GM12873 (cell line): ENCODE measurements around the gene SLC16A14.

ENCODE experiments used
- TF ChIP-seq, protein P1 (sequence below): IDR thresholded peaks from 2 replicates; pipeline ENCODE4 v1.5.1; 2012; ENCODE audit warnings: low read depth, mild to moderate bottlenecking, moderate library complexity, low read length, control low read depth; ENCODE audit not compliant: insufficient read depth; ENCODE audit errors: missing control alignments

Gene SLC16A14

DNA sequence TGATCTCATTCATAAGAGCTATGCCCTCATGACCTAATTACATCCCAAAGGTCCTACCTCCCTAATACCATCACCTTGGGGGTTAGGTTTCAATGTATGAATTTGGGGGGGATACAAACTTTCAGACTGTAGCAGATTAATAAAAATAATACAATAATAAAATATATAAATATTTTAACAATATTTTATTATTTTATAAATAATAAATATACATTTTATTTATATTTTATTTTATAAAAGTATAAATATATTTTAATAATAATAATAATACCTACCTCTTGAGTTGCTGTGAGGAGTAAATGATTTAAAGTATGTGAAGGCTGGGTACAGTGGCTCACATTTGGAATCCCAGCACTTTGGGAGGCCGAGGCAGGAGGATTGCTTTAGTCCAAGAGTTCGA is 8.1 kb upstream of the SLC16A14 start:
- TF ChIP-seq, protein P1, sequence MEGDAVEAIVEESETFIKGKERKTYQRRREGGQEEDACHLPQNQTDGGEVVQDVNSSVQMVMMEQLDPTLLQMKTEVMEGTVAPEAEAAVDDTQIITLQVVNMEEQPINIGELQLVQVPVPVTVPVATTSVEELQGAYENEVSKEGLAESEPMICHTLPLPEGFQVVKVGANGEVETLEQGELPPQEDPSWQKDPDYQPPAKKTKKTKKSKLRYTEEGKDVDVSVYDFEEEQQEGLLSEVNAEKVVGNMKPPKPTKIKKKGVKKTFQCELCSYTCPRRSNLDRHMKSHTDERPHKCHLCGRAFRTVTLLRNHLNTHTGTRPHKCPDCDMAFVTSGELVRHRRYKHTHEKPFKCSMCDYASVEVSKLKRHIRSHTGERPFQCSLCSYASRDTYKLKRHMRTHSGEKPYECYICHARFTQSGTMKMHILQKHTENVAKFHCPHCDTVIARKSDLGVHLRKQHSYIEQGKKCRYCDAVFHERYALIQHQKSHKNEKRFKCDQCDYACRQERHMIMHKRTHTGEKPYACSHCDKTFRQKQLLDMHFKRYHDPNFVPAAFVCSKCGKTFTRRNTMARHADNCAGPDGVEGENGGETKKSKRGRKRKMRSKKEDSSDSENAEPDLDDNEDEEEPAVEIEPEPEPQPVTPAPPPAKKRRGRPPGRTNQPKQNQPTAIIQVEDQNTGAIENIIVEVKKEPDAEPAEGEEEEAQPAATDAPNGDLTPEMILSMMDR, result no peak

DNA sequence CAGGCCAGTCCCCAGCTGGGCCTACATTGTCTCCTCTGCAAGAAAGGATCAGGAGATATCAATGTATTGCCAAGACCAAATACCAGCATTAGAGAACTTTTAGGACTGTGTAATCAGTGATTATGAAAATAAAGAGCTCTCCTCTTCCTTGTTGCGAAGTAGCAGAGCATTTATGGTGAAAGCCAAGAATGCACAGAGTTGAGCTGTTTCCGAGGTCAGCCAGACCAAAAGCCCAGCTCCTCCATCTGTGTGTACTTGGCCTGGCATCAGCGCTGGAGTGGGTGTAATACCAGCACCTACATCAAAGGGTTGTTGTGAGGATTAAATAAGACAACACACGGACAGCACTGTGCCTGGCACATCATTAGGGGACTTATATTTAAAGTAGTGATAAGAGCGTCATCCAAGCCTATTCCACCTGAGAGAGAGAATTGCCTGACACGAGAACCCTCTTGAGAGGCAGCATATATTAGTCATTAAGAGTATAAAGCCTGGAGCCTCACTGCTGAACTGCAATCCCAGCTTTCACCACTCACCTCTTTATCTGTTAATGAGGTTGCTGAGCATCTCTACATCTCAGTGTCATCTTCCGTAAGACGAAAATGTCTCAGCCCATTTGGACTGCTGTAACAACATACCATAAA is 7.4 kb upstream of the SLC16A14 start:
- TF ChIP-seq, protein P1, result peak; percentile 18

DNA sequence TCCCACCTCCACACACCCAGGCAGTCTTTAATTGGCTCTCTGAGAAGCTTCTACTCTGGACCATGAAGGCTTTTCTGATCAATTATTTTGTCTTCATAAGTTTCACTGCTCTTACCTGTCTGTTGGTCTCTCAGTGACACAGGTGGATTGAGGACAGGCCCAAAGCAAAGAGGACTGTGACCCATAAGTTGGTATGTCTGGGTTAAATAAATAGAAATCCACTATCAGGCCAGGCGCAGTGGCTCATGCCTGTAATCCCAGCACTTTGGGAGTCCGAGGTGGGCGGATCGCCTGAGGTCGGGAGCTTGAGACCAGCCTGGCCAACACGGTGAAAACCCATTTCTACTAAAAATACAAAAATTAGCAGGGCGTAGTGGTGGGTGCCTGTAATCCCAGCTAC is 2.7 kb upstream of the SLC16A14 start:
- TF ChIP-seq, protein P1, result no peak

DNA sequence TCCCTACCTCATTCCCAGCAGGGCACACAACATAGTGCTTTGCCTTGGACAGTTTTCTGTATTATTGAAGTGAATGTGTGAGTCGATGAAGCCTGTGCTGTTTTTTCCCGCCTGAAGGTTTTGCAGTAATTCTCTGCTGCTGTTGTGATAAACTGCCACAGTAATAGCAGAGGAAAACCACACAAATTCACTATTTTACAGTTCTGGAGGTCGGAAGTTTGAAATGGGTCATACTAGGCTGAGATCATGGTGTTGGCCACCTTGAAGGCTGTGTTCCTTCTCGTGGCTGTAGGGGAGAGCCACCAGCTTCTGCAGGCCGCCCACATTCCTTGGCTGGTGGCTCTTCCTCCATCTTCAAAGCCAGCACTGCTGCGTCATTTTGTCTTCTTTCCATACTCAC is 678 bp upstream of the SLC16A14 start:
- TF ChIP-seq, protein P1, result no peak

DNA sequence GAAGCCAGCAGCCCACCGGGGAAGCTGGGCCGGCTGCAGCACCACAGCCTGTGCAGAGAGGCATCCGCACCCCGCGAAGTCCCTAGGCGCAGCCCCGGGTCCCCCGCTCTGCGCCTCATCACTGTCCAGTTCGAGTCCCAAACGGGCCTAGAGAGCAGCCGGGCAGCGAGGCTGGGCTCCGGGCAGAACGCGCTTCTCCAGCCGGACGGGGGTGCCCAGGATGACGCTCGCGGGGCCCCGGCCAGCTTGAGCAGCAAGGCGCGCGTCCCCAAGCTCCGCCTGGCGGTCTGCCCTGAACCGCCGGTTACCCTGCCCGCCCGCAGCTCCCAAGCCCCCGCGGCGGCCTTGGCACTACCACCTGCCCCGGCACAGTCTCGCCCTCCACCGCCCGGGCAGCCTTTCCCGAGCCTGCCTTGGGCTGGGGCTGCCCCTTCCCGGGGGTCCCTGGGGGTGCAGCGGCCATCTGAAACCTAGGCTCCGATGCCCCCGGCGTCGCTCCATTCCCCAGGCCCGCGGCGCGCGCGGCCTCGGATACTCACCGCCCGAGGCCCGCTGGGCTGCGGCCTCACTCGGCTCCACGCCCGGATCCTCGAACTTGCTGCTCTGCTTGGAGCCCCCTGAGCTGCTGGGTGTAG is 591 bp downstream of the SLC16A14 start:
- TF ChIP-seq, protein P1, result peak; percentile 38

DNA sequence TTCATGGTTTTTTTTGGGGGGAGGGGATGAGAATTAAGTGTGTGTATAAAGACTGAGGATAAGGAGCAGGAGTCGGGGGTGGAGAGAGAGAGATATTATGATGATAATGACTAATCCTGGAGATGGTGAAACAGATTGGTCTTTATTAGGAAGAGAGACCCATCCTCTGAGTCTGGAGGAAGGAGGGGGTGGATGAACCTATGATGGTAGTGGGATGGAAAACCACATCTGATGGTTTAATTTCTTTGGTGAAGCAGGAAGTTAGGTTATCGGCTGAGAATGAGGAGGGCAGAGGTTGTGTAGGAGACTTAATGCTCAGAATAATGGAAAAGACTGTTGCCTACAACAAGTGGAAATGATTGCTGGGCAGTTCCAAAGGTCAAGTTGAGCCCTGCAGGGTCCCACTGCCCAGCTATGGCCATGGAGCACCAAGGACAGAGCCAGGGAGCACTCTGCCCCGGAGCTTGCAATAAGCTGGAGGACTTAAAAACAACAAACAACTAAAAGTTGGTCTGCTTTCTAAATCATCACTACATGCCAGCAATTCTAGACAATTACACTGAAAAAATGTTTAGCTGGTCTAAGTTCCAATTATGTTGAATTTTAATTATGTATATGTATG is 7.9 kb downstream of the SLC16A14 start:
- TF ChIP-seq, protein P1, result no peak

DNA sequence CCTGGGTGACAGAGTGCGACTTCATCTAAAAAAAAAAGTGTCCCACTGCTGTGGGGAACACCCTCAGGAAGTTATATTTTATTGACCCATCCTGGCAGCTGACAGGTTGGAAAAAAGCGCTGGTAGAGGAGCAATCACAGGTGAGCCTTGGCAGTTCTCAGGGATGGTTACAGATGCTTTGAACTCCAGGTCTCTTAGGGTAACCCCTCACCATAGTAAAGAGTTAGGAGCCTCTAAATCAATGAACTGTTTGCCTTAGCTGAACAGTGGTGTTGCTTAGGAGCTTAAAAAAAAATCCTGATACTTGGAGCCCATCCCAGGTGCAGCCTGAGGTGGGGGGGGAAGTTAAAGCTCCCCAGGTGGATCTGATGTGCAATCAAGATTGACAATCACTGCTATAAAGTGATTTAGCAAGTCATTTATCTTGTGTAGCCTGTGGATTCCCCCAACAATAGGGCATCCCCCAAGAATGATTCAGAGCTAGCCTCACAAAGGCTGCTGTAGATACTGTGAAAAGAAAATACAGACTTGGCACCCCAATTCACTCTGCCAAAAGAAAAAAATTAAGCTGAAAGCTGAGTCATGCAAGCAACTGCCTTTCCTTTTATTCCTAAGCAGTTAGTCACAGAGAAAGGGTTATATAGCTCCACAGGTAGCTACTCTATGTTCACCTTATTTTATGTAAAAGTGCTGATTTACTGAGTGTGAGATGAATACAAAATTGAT is 14.8 kb downstream of the SLC16A14 start:
- TF ChIP-seq, protein P1, result no peak
